Stimulated activated CD8-positive, alpha-beta memory T cell treated with anti-CD3 and anti-CD28 coated beads, Interleukin-7, amount 100 ng/mL, for 24 hours (primary cell): Measurements from ENCODE around the gene USP2.

Source experiments
- DNase-seq: peaks from one replicate; pipeline ENCODE4 v3.0.0-alpha.2; 2020; ENCODE audit warnings: low read depth

USP2 gene

GRCh38 chr11:119363081-119363850 lies 18.2 kb downstream of the USP2 start:
- no peak for DNase-seq

- no peak for DNase-seq
Measured at GRCh38 chr11:119362741-119363080, 18.8 kb downstream of the USP2 start.

- no peak for DNase-seq
Measured at GRCh38 chr11:119361941-119362725, 19.4 kb downstream of the USP2 start.

- DNase-seq, result peak; percentile 25
Measured at GRCh38 chr11:119361056-119361787, 20.3 kb downstream of the USP2 start.

- DNase-seq, result no peak
Measured at GRCh38 chr11:119359365-119360214, 21.9 kb downstream of the USP2 start.

- no peak for DNase-seq
Measured at GRCh38 chr11:119357074-119357473, 24.4 kb downstream of the USP2 start.

GRCh38 chr11:119356349-119357031 lies 25.0 kb downstream of the USP2 start:
- DNase-seq, result peak; percentile 41

- DNase-seq, result no peak
Measured at GRCh38 chr11:119355091-119355843, 26.2 kb downstream of the USP2 start.

GRCh38 chr11:119352857-119353260 lies 28.6 kb downstream of the USP2 start:
- DNase-seq, result no peak

- no peak for DNase-seq
Measured at GRCh38 chr11:119351232-119351631, 30.3 kb downstream of the USP2 start.

- no peak for DNase-seq
Measured at GRCh38 chr11:119350302-119350701, 31.2 kb downstream of the USP2 start.

GRCh38 chr11:119347940-119348605 lies 33.4 kb downstream of the USP2 start:
- DNase-seq, result no peak

- no peak for DNase-seq
Measured at GRCh38 chr11:119347242-119347641, 34.2 kb downstream of the USP2 start.

- no peak for DNase-seq
Measured at GRCh38 chr11:119346605-119347004, 34.9 kb downstream of the USP2 start, which contains the start of gene MFRP. Gene MFRP, minus strand, starts transcription at chr11:119346705. Its CDS starts 192 bp downstream, at chr11:119346513.

- DNase-seq, result no peak
Measured at GRCh38 chr11:119345685-119346084, 35.8 kb downstream of the USP2 start.

- DNase-seq, result no peak
Measured at GRCh38 chr11:119344291-119345010, 37.0 kb downstream of the USP2 start.

- no peak for DNase-seq
Measured at GRCh38 chr11:119343726-119344125, 37.8 kb downstream of the USP2 start.

GRCh38 chr11:119342362-119343130 lies 38.9 kb downstream of the USP2 start:
- DNase-seq, result no peak

- DNase-seq, result no peak
Measured at GRCh38 chr11:119342023-119342300, 39.5 kb downstream of the USP2 start.
